H1 (cell line): Measurements from ENCODE around the gene ATP9B. TPM values are rescaled to one million over a fixed set of nuclear protein-coding genes. Genes with fewer than 3 reads are reported as not detected.

Experiments used
- MAX ChIP-seq: IDR thresholded peaks from 2 replicates; pipeline ENCODE4 v1.6.1; 2012; ENCODE audit warnings: inconsistent platforms
- TBP ChIP-seq: IDR thresholded peaks from 2 replicates; pipeline ENCODE4 v1.6.1; 2011; ENCODE audit warnings: low read depth, low read length, improper control_type of control experiment
- ZNF274 ChIP-seq: IDR thresholded peaks from 2 replicates; pipeline ENCODE4 v1.7.0; 2012; ENCODE audit warnings: low read length, borderline replicate concordance; ENCODE audit errors: extremely low read depth
- polyA plus RNA-seq, 7 experiments: library from polyadenylated mRNA; depleted of rRNA in 3 of 7; stranded (reverse) in 5 of 7; unstranded in 2 of 7; fragments of >200 nt in 5 of 7; fragments of 200-250 nt in 2 of 7; gene quantifications; 1 replicate in 5 of 7; 2 replicates in 1 of 7; 4 replicates in 1 of 7; pipeline versions ENCODE4 v1.2.1 to v1.2.3, GENCODE V29; 2011 to 2013; ENCODE audit warnings: missing spikeins in 2 of 7, mixed read lengths in 2 of 7
- total RNA-seq: library from RNA; stranded (reverse); fragmentation: NEBNext Ultra II Directional; extraction: Animal tissue kit (Norgen Biotek cat#: 25700); gene quantifications from 2 replicates; pipeline ENCODE4 v1.2.1, GENCODE V29; 2021

The ATP9B gene
- total and polyA plus RNA-seq, 2 of the 8 experiments (the other 6 are each of a cell fraction or from before 2014, with no cell fraction given) = 15.1 to 21.7 TPM

DNA sequence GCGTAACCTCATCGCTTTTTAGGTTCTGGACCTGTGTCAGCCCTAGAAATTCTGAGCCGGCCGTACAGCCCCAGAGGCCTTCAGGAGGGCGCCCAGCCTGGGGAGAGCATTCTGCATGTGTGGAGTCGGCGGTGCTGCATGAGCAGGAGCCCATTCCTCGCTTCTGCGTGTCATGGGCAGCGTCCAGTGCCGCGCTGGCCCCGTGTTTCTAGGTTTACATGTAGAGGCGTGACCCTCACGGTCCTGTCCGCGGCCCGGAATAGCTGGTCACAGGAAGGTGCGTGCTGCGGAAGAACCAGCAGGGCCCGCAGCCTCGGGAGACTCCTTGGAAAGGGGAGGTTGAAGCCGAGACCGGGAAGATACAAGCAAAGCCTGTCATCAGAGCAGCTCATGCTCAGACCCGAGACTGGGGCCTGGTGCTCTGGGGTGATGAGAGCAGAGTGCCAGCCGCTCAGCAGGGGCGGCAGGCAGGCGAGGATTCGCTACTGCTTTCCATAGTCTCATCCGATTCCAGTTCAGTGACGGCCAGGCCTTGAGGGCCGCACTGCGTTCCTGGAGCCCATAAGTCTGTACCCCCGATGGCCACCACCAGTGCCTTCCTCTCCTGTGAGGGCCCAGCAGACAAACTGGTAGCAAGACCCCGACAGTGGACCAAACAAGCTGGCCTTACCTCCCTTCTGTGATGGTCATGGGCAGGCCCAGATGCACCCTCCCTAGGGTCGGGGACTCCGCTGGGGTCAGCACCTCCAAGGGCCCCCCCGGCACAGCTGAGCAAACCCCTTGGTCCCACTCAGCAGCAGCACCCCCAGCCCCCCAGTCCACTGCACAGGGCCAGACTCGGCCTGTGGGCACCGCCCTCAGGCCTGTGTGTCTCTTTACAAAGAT lies 311.0 kb downstream of the ATP9B start (continued):
- TF ChIP-seq TBP = no peak
- TF ChIP-seq ZNF274 = no peak
- TF ChIP-seq MAX = no peak
